ENCODE data around the gene JAZF1. TPM values are rescaled to one million over a fixed set of nuclear protein-coding genes. Genes with fewer than 3 reads are reported as not detected.

The JAZF1 gene
- total and polyA plus RNA-seq, 9 of the 15 experiments (the other 6 are each of a cell fraction or from before 2014, with no cell fraction given) = 0.04 to 0.64 (median 0.11) TPM; not detected in 3

- no peak overlapping the region for H2AFZ ChIP-seq (ENCODE audit: low read depth, low read length)
- ChIA-PET POLR2A (no interaction called here), CTCF (ENCODE audit: low intra/inter-chr PET ratio) (no interaction called here)
- FAIRE-seq = no peak
- WGBS (ENCODE audit: insufficient coverage, low coverage, missing lambda C conversion rate) = 79% methylated on average over 2 of the region's 2 CpGs
- ATAC-seq = no peak
- no peak for DNase-seq (ENCODE audit: extremely low read depth in 1 of 4, low spot score in 3 of 4)
- H3K4me2 ChIP-seq (ENCODE audit: insufficient read depth, low read length) = no peak overlapping the region
- H3K36me3 ChIP-seq (ENCODE audit: control insufficient read depth, insufficient read depth, low read length) = peaks cover 27% of the 10 kb centered on the region; the same call in 2 of the 3 replicates
- no peak overlapping the region for H3K27ac ChIP-seq (ENCODE audit: extremely low read depth, low read depth, low read length)
- no peak overlapping the region for H3K4me3 ChIP-seq
- in situ Hi-C loops (cut with MboI) (no loop called here), intact Hi-C loops (cut with micrococcal nuclease) (no loop called here)
- H3K79me2 ChIP-seq (ENCODE audit: control insufficient read depth, insufficient read depth, low read length) = no peaks in the 10 kb centered on the region
- H3K9me3 ChIP-seq (replicated peaks; ENCODE audit: control insufficient read depth, insufficient read depth, low read depth, low read length) = no peaks in the 10 kb centered on the region
- no peak overlapping the region for H3K9ac ChIP-seq (ENCODE audit: insufficient read depth in 1 of 2, low read depth in 2 of 2, low read length in 2 of 2)
- TF ChIP-seq CSDE1 (IDR thresholded peaks at IDR 0.05) (no peak), IRF9 (tag; IDR thresholded peaks at IDR 0.05) (no peak), ZNF586 (CRISPR knock-in tag; conservative IDR thresholded peaks at IDR 0.05) (no peak), ELF2 (CRISPR knock-in tag; IDR thresholded peaks at IDR 0.05) (no peak)
- H3K9me1 ChIP-seq (ENCODE audit: control insufficient read depth, insufficient read depth, low read length) = no peaks in the 10 kb centered on the region
- H4K20me1 ChIP-seq (replicated peaks; ENCODE audit: control insufficient read depth, insufficient read depth, low read length) = no peaks in the 10 kb centered on the region
- no peaks in the 10 kb centered on the region for H3K27me3 ChIP-seq (ENCODE audit: control insufficient read depth in 2 of 2, insufficient read depth in 2 of 2, low read length in 2 of 2)
- no TSS peak for BruUV-seq (replicated peaks)
- no peaks in the 10 kb centered on the region for H3K4me1 ChIP-seq (replicated peaks in 1 of 2; ENCODE audit: control insufficient read depth in 2 of 2, insufficient read depth in 2 of 2, low read length in 2 of 2)
Measured at GRCh38 chr7:27822245-27822644, 358.4 kb downstream of the JAZF1 start.

GRCh38 chr7:27812706-27813105 lies 367.9 kb downstream of the JAZF1 start:
- Histone ChIP-seq H3K9me1 (ENCODE audit: control insufficient read depth, insufficient read depth, low read length) (no peaks in the 10 kb centered on the region), H3K4me1 (replicated peaks in 1 of 2; ENCODE audit: control insufficient read depth in 2 of 2, insufficient read depth in 2 of 2, low read length in 2 of 2) (peaks cover 0 to 6% of the 10 kb centered on the region in 2 experiments; a peak in 3 of 5 replicates), H3K36me3 (ENCODE audit: control insufficient read depth, insufficient read depth, low read length) (peaks cover 12% of the 10 kb centered on the region; the same call in 2 of the 3 replicates), H3K27ac (ENCODE audit: extremely low read depth, low read depth, low read length) (no peak overlapping the region), H3K4me2 (ENCODE audit: insufficient read depth, low read length) (no peak overlapping the region), H2AFZ (ENCODE audit: low read depth, low read length) (no peak overlapping the region), H3K27me3 (ENCODE audit: control insufficient read depth in 2 of 2, insufficient read depth in 2 of 2, low read length in 2 of 2) (no peaks in the 10 kb centered on the region), H3K79me2 (ENCODE audit: control insufficient read depth, insufficient read depth, low read length) (no peaks in the 10 kb centered on the region), H3K9ac (ENCODE audit: insufficient read depth in 1 of 2, low read depth in 2 of 2, low read length in 2 of 2) (no peak overlapping the region), H3K9me3 (replicated peaks; ENCODE audit: control insufficient read depth, insufficient read depth, low read depth, low read length) (no peaks in the 10 kb centered on the region), H3K4me3 (no peak overlapping the region), H4K20me1 (replicated peaks; ENCODE audit: control insufficient read depth, insufficient read depth, low read length) (no peaks in the 10 kb centered on the region)
- FAIRE-seq (no peak), ATAC-seq (no peak), DNase-seq (ENCODE audit: extremely low read depth in 1 of 4, low spot score in 3 of 4) (no peak)
- in situ Hi-C loops (cut with MboI) = no loop called here
- WGBS (ENCODE audit: insufficient coverage, low coverage, missing lambda C conversion rate) = 100% methylated on average over 1 of the region's 2 CpGs
- intact Hi-C loops (cut with micrococcal nuclease) = loop anchor here (10.0 kb wide), 1 partner anchor 62 kb away; no protein-coding TSS in a partner anchor
- TF ChIP-seq ZBTB40 (IDR thresholded peaks at IDR 0.05) (peak; percentile 80), ZBTB40 (CRISPR knock-in tag; IDR thresholded peaks at IDR 0.05) (peak; percentile 57; the same call in 1 of the 2 replicates), STAT5B (CRISPR knock-in tag; IDR thresholded peaks at IDR 0.05) (no peak)
- POLR2A ChIA-PET = interaction anchor here (0.8 kb wide), 1 partner anchor 772 kb away, joined by 3 read pairs; no protein-coding TSS in a partner anchor
- CTCF ChIA-PET (ENCODE audit: low intra/inter-chr PET ratio) = no interaction called here
- no TSS peak for BruUV-seq (replicated peaks)

Measured in K562 (cell line).